Activated T-cell treated with anti-CD3 and anti-CD28 coated beads, Interleukin-2, amount 50 U/mL, for 4 hours (primary cell): ENCODE measurements around the gene TRAF2. TPM values are rescaled to one million over a fixed set of nuclear protein-coding genes. Genes with fewer than 3 reads are reported as not detected.

Source experiments
- ATAC-seq, 2 donors: fragments of 200-7000 bp; cut with Tn5 transposase; one replicate each; pipeline ENCODE4 v1.10.0; 2021
- DNase-seq: peaks from one replicate; pipeline ENCODE4 v3.0.0-alpha.2; 2020
- H3K27me3 Mint-ChIP-seq: one replicate; pipeline ENCODE4 v1.8.0; 2021; ENCODE audit warnings: low read depth, mixed read lengths
- H3K36me3 Mint-ChIP-seq: one replicate; pipeline ENCODE4 v1.8.0; 2022; ENCODE audit warnings: mixed read lengths; ENCODE audit not compliant: insufficient read depth
- H3K4me1 Mint-ChIP-seq: one replicate; pipeline ENCODE4 v1.8.0; 2021; ENCODE audit warnings: low read depth, mixed read lengths
- H3K4me3 Mint-ChIP-seq: one replicate; pipeline ENCODE4 v1.8.0; 2021; ENCODE audit warnings: mild to moderate bottlenecking, moderate library complexity, mixed read lengths
- H3K9me3 Mint-ChIP-seq: one replicate; pipeline ENCODE4 v1.8.0; 2021; ENCODE audit warnings: mixed read lengths
- total RNA-seq, 3 donors: library from RNA; stranded (reverse); gene quantifications; one replicate each; pipeline ENCODE4 v1.2.1, GENCODE V29; 2021

The TRAF2 gene
- total RNA-seq, 3 donors from 2014 or later, result 64.3 to 73.4 (median 68.8) TPM

DNA sequence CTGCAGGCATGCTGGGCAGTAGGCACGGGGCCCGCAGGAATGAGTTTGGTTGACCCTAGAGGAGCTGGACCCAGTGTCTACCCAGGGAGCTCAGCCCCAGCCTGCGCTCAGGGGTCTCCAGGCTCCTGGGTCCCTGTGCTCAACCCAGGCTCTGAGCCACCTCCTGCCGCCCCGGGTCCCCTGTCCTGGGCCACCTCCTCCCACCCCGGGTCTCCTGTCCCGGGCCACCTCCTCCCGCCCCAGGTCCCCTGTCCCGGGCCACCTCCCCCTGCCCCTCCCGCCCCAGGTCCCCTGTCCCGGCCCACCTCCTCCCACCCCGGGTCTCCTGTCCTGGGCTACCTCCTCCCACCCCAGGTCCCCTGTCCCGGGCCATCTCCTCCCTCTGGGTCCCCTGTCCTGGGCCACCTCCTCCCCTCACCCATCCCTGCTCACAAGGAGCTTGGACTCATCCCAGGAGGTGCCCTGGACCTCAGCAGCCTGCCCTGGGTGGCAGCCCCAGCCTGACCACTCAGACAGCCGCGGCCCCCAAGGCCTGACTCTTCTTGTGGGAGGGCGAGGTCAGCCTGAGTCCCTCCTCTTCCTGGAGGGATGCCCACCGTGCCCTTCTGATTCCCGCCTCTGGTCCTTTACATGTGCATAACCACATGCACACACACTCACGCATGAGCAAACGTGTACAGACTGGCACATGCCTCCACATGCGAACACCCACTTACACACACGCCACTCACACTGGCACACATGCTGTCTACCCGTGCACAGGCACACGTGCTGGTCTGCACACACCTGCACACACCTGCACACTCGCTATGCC, 68.2 kb downstream of the TRAF2 start:
- H3K27me3 Mint-ChIP-seq, result no peaks in the 10 kb centered on the region
- DNase-seq (no peak), ATAC-seq (no peak)
- no peak overlapping the region for H3K4me3 Mint-ChIP-seq
- no peaks in the 10 kb centered on the region for H3K36me3 Mint-ChIP-seq
- peaks cover 11% of the 10 kb centered on the region for H3K4me1 Mint-ChIP-seq
- H3K9me3 Mint-ChIP-seq, result no peaks in the 10 kb centered on the region

DNA sequence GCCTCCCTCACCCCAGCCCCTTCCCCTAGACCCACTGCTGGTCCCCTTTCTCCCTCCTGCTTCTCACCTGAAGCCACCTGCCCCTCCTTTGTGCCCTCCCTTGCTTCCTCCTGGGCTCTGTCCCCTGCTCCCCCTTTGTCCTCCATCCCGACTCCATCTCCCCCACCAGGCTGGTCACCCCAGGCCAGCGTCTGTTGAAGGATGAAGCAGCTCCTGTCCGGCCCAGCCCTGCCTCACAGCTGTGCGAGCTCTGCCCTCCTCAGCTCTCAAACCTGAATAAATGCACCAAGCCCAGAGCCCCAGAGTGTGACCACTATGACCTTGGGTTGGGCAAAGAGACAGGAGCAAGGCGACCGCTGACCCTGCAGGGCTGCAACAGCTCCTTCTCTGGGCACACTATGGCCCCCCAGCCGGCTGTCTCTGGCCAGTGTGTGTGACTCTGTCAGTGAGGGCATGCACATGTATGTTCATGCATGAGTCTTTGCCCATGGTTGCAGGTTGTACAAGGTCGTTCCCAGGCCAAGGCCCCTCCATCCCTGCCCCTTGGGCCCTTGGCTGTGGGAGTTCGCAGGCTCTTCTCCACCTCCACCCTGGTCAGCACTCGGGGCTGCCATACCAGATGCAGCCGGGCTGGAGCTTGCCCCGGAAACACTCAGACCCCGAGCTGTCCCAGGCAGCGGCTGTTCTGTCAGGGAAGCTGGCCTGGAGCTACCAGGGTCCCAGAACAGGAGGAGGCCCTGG, 69.1 kb downstream of the TRAF2 start:
- Mint-ChIP-seq H3K27me3 (no peaks in the 10 kb centered on the region), H3K9me3 (no peaks in the 10 kb centered on the region)

DNA sequence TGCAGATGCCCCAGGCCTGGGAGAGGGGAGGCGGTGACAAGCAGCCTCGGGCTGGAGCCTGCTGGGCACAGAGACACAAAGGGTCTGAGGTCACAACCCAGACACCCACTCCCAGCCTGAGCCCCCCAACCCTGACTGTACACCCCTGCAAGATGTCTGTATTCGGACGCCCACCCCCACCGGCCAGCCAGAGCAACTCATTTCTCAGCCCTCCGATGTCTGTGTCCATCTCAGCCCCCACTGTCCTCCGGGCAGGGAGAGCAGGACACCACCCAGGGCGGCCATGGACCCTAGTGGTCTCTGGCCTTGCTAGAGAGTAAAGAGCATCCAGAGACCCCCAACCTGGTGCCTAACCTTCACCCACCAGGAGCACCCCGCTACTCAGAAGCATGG, 69.6 kb downstream of the TRAF2 start:
- H3K4me1 Mint-ChIP-seq, result peaks cover 19% of the 10 kb centered on the region
- no peaks in the 10 kb centered on the region for H3K36me3 Mint-ChIP-seq
- DNase-seq, result no peak
- H3K9me3 Mint-ChIP-seq, result no peaks in the 10 kb centered on the region
- no peak overlapping the region for H3K4me3 Mint-ChIP-seq
- no peaks in the 10 kb centered on the region for H3K27me3 Mint-ChIP-seq
- no peak for ATAC-seq

More for the DNA sequence above, 69.1 kb downstream of the TRAF2 start:
- Mint-ChIP-seq H3K4me1 (peaks cover 15% of the 10 kb centered on the region), H3K4me3 (no peak overlapping the region), H3K36me3 (no peaks in the 10 kb centered on the region)
- ATAC-seq (no peak), DNase-seq (no peak)

DNA sequence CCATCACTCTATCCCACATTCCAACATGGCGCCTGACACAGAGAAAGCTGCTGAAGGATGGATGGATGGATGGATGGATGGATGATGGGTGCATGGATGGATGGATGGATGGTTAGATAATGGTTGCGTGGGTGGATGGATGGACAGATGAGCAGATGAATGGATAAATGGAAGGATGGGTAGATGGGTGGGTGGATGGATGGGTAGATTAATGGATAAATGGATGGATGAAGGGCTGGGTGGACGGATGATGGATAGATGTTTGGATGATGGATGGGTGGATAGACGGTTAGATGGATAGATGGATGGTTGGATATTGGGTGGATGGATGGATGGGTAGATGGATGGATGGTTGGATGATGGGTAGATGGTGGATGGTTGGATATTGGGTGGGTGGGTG, 70.3 kb downstream of the TRAF2 start:
- Mint-ChIP-seq H3K4me1 (peaks cover 20% of the 10 kb centered on the region), H3K4me3 (no peak overlapping the region)

DNA sequence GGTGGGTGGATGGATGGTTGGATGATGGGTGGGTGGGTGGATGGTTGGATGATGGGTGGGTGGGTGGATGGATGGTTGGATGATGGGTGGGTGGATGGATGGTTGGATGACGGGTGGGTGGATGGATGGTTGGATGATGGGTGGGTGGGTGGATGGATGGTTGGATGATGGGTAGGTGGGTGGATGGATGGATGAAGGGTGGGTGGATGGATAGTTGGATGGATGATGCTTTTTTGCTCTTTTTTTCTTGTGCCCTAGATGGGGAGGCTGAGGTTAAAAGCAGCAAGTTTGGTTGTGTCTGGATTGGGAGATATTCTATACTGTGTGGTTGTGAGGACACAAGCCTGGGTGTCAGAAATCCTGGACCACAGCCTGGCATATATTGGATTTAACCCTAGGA, 71.1 kb downstream of the TRAF2 start:
- no peak for ATAC-seq
- H3K4me1 Mint-ChIP-seq, result peaks cover 20% of the 10 kb centered on the region
- H3K36me3 Mint-ChIP-seq, result no peaks in the 10 kb centered on the region
- no peak for DNase-seq
- H3K27me3 Mint-ChIP-seq, result no peaks in the 10 kb centered on the region
- no peaks in the 10 kb centered on the region for H3K9me3 Mint-ChIP-seq
- no peak overlapping the region for H3K4me3 Mint-ChIP-seq

More for the DNA sequence above, 70.3 kb downstream of the TRAF2 start:
- ATAC-seq (no peak), DNase-seq (no peak)
- Mint-ChIP-seq H3K27me3 (no peaks in the 10 kb centered on the region), H3K9me3 (no peaks in the 10 kb centered on the region), H3K36me3 (no peaks in the 10 kb centered on the region)

DNA sequence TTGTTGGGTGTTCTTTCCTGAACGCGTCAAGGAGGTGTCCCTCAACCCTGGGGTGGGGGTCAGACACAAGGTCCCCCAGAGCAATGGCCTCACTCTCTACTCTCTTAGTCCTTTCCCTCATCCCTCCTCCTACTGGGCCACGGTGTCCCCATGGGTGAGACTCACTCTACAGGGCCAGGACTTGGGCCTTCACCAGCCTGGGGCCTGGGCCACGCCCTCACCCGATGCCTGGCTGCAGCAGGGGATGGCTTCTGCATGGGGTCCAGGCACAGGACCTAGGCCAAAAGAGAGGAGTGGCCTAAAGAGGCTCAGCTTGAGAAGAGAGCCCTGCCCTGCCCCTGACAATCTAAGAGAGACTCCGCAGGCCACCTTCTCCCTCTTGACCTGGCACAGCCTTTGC, 71.6 kb downstream of the TRAF2 start:
- Mint-ChIP-seq H3K4me1 (peaks cover 24% of the 10 kb centered on the region), H3K27me3 (no peaks in the 10 kb centered on the region), H3K9me3 (no peaks in the 10 kb centered on the region), H3K36me3 (no peaks in the 10 kb centered on the region), H3K4me3 (no peak overlapping the region)
- DNase-seq, result no peak
- no peak for ATAC-seq

DNA sequence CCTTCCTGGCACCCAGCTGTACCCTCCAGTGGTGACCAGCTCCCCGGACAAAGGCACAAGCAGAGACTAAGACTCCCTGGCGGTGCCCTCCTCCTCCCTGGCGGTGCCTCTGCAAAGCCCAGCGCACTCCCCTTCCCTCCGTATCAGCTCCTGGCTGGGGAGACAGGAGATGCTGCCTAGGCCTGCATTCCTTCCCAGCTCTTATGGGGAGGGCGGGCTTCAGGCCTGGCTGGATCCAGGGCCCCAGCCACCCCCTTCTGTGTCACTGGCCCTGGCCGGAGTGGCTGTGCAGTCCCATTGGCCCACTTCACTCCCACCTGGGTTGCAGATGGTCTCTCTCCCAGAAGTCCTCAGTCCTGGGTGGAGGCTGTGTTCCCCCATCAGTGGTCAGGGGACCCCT, 72.2 kb downstream of the TRAF2 start:
- no peak overlapping the region for H3K4me3 Mint-ChIP-seq
- no peaks in the 10 kb centered on the region for H3K9me3 Mint-ChIP-seq
- DNase-seq (no peak), ATAC-seq (no peak)
- peaks cover 29% of the 10 kb centered on the region for H3K4me1 Mint-ChIP-seq
- no peaks in the 10 kb centered on the region for H3K27me3 Mint-ChIP-seq
- no peaks in the 10 kb centered on the region for H3K36me3 Mint-ChIP-seq

DNA sequence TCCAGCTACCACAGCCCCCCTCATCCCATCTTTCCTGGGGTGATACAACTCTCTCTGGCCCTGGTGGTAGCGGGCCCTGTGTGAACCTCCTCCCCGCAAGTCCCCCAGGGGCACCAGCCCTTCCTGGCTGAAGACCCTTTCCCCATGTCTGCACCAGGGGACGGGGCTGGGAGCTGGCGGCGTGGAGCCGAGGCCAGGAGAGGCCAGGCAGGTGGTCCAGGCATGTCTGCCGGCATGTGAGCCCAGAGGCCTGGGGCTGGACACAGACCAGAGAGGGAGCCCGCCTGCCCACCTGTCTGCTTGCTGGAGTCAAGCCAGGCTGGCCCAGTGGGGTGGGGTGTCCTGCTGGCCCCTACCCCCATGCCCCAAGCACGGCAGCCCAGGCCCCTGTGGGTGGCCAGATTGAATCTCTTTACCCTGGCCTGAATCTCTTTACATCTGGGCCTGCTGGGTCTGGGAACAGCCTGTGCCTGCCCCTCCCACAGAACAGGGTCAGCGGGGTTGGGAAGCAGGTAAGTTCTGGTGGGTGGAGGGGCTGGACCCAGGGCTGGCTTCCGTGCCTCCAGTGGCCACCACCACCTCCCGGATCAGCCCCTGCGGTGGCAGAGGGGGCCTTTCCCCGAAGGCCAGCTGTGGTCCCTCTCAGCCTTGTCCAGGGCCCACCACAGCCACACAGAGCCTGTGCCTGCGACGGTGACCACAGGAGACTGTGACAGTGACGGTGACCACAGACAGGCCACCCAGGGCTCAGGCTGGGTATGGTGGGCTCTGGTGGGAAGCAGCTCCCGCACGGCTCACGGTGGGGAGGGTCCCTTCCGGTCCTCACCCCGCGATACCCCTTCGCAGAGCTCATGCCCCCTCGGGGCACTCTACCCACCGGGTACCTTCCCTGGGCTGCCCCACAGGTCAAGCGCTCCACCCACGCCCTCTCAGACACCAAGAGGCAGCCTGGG, 72.9 kb downstream of the TRAF2 start:
- peaks cover 29% of the 10 kb centered on the region for H3K4me1 Mint-ChIP-seq
- no peak for ATAC-seq
- DNase-seq, result no peak
- no peaks in the 10 kb centered on the region for H3K9me3 Mint-ChIP-seq
- no peaks in the 10 kb centered on the region for H3K27me3 Mint-ChIP-seq
- H3K36me3 Mint-ChIP-seq, result no peaks in the 10 kb centered on the region
- no peak overlapping the region for H3K4me3 Mint-ChIP-seq

DNA sequence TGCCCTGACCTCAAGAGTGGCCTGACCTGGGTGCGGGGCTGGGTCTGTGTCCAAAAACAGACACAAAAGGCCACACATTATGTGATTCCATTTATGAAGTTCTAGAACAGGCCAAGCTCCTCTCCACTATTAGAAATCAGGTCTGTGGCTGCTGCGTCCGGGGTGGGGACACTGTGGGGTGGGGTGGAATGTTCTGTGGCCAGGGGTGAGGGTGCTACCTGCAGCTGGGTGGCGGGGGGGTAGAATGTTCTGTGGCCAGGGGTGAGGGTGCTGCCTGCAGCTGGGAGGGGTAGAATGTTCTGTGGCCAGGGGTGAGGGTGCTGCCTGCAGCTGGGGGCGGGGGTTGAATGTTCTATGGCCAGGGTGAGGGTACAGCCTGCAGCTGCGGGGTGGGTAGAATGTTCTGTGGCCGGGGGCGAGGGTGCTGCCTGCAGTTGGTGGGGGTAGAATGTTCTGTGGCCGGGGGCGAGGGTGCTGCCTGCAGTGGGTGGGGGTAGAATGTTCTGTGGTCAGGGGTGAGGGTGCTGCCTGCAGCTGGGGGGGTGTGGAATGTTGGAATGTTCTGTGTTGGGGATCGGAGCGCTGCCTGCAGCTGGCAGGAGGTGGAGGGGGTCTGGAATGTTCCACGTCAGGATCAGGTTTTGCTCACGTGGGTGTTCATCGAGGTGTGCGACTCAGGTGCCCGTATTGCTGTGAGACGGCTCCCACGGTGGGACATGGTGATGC, 74.1 kb downstream of the TRAF2 start:
- ATAC-seq (peak in 1 of 2 donors; percentile 9), DNase-seq (no peak)
- Mint-ChIP-seq H3K27me3 (no peaks in the 10 kb centered on the region), H3K4me1 (peaks cover 36% of the 10 kb centered on the region), H3K9me3 (no peaks in the 10 kb centered on the region), H3K36me3 (no peaks in the 10 kb centered on the region), H3K4me3 (no peak overlapping the region)

DNA sequence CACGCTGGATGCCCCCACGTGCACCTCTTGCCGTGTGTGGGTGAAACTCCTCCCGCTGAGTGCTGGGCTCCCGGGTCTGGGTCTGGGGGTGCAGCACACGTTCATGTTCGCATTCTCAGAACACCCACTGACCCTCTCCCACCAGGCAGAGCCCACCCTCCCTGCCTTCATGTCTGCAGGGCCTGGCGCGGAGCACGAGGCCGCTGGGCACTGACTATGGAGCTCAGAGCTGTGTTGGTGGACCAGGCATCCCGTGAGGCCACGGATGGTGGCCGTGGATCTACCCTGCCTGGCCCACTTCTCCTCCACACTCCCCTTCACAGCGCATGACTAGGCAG, 74.6 kb downstream of the TRAF2 start:
- peaks cover 40% of the 10 kb centered on the region for H3K4me1 Mint-ChIP-seq
- H3K9me3 Mint-ChIP-seq, result no peaks in the 10 kb centered on the region
- no peaks in the 10 kb centered on the region for H3K27me3 Mint-ChIP-seq
- ATAC-seq, result no peak
- no peak for DNase-seq
- no peak overlapping the region for H3K4me3 Mint-ChIP-seq
- no peaks in the 10 kb centered on the region for H3K36me3 Mint-ChIP-seq

DNA sequence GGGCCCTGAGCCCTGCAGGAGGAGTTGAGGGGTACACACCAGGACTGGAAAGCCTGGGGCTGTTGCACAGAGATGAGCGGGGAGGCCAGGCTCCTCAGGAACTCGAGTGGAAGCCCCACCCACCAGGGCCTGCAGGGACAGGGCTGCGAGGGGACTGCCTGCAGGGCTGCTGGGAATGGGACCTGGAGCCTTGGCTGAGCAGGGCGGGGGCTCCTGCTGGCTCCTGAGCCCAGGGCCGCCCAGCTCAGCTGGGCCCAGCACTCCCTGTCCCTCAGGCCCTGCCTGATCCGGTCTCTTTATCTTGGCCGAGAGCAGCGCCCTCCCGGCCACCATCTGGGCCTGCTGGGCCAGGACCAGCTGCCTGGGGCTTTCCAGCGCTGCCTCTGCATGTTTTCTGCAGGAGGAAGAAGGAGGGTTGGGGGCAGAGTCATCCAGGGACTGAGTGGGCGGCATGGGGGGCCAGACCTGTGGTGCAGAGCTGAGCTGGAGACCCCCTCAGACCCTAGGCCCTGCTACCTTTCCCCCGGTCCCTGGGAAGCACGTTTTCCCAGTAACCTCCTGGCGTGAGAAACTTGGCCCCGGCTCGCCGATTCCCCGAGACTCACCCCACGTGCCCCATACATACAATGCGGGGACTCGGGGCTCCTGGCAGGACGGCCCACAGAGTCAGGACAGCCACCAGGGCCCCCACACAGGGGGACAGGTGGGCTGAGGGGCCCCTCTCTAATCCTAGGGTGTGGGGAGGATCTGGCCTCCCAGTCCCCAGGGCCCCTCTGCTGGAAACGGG, 75.2 kb downstream of the TRAF2 start:
- H3K4me3 Mint-ChIP-seq, result no peak overlapping the region
- no peak for ATAC-seq
- no peaks in the 10 kb centered on the region for H3K36me3 Mint-ChIP-seq
- no peak for DNase-seq
- peaks cover 44% of the 10 kb centered on the region for H3K4me1 Mint-ChIP-seq
- no peaks in the 10 kb centered on the region for H3K9me3 Mint-ChIP-seq
- H3K27me3 Mint-ChIP-seq, result no peaks in the 10 kb centered on the region

DNA sequence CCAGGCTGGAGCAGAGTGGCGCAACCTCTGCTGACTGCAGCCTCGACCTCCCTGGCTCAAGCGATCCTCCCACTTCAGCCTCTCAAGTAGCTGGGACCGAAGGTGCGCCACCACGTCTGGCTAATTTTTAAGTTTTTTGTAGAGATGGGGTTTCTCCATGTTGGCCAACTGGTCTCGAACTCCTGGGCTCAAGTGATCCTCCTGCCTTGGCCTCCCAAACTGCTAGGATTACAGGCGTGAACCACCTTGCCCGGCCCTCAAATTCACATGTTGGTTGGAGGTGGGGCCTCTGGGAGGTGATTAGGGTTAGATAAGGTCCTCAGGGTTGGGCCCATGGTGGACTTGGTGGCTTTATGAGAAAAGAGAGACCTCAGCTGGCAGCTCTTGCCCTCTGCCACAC, 75.8 kb downstream of the TRAF2 start:
- no peak for ATAC-seq
- Mint-ChIP-seq H3K36me3 (no peaks in the 10 kb centered on the region), H3K4me1 (peaks cover 42% of the 10 kb centered on the region), H3K27me3 (no peaks in the 10 kb centered on the region), H3K9me3 (no peaks in the 10 kb centered on the region), H3K4me3 (no peak overlapping the region)
- DNase-seq, result no peak

DNA sequence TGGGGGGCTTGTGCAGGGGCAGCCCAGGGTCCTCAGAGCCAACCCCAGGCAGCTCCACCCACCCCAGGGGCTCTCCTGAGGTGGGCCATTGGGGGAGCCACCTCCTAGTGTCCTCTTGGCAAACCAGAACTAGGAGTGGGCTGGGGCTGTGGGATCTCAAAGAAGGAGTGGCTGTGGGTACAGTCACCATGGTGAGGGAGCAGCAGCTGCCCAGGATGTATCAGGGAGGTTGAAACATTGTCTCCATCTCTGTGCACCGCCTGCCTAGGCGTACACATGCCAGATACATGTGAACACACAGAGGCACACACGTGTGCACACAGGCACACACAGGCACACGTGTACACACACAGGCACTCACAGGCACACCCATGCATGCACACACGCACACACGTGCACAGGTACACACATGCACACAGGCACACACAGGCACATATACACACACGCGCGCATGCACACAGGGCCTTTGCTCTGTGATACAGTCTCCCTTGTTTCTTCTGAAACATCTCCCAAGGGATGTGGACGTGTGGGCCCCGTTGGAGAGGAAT, 76.5 kb downstream of the TRAF2 start:
- no peaks in the 10 kb centered on the region for H3K36me3 Mint-ChIP-seq
- no peaks in the 10 kb centered on the region for H3K27me3 Mint-ChIP-seq
- peaks cover 42% of the 10 kb centered on the region for H3K4me1 Mint-ChIP-seq
- no peak overlapping the region for H3K4me3 Mint-ChIP-seq
- DNase-seq (no peak), ATAC-seq (peak in 1 of 2 donors; percentile 6)
- no peaks in the 10 kb centered on the region for H3K9me3 Mint-ChIP-seq
